Loucy (cell line): ENCODE measurements around the gene SH3RF1.

Experiments
- H2AFZ ChIP-seq: fragments of 200-600 bp; sonication (generic); 2 replicates; pipeline ENCODE4 v1.6.0; 2016; ENCODE audit warnings: antibody characterized with exemption, mild to moderate bottlenecking, low read length, moderate library complexity
- H3F3A ChIP-seq: fragments of 200-600 bp; 2 replicates; pipeline ENCODE4 v1.6.0; 2016; ENCODE audit warnings: antibody characterized with exemption, low read depth, mild to moderate bottlenecking
- H3K27me3 ChIP-seq: fragments of 200-600 bp; sonication (generic); 2 replicates; pipeline ENCODE4 v1.6.1; 2014; ENCODE audit warnings: low read length, mild to moderate bottlenecking; ENCODE audit not compliant: insufficient read depth, poor library complexity, severe bottlenecking
- H3K36me3 ChIP-seq: fragments of 200-600 bp; sonication (generic); 2 replicates; pipeline ENCODE4 v1.6.1; 2016; ENCODE audit warnings: low read length; ENCODE audit not compliant: insufficient read depth
- H3K4me1 ChIP-seq: fragments of 200-600 bp; sonication (generic); 2 replicates; pipeline ENCODE4 v1.5.1; 2014; ENCODE audit warnings: low read length, mild to moderate bottlenecking; ENCODE audit not compliant: insufficient read depth, poor library complexity, severe bottlenecking
- H3K4me2 ChIP-seq: fragments of 200-600 bp; sonication (generic); 2 replicates; pipeline ENCODE4 v1.6.0; 2014; ENCODE audit warnings: antibody characterized with exemption, low read length, low read depth, mild to moderate bottlenecking; ENCODE audit not compliant: poor library complexity, severe bottlenecking
- H3K4me3 ChIP-seq: fragments of 200-600 bp; sonication (generic); 2 replicates; pipeline ENCODE4 v1.5.1; 2014; ENCODE audit warnings: low read length, mild to moderate bottlenecking, mixed read lengths; ENCODE audit not compliant: poor library complexity, severe bottlenecking
- H3K79me2 ChIP-seq: fragments of 200-600 bp; sonication (generic); 2 replicates; pipeline ENCODE4 v1.6.1; 2014; ENCODE audit warnings: low read length; ENCODE audit not compliant: insufficient read depth
- H3K9ac ChIP-seq: fragments of 200-600 bp; sonication (generic); 2 replicates; pipeline ENCODE4 v1.6.0; 2014; ENCODE audit warnings: mild to moderate bottlenecking, low read depth, low read length, moderate library complexity; ENCODE audit not compliant: poor library complexity, severe bottlenecking
- H3K9me2 ChIP-seq: fragments of 200-600 bp; sonication (generic); replicated peaks from 2 replicates; pipeline ENCODE4 v1.6.1; 2016; ENCODE audit warnings: low read depth, low read length, mixed read lengths
- H3K9me3 ChIP-seq: fragments of 200-600 bp; sonication (generic); 2 replicates; pipeline ENCODE4 v1.6.1; 2014; ENCODE audit warnings: mild to moderate bottlenecking, antibody characterized with exemption, low read length, low read depth; ENCODE audit not compliant: insufficient read depth
- H4K20me1 ChIP-seq: fragments of 200-600 bp; sonication (generic); 2 replicates; pipeline ENCODE4 v1.6.0; 2014; ENCODE audit warnings: antibody characterized with exemption, low read length, mild to moderate bottlenecking; ENCODE audit not compliant: insufficient read depth, poor library complexity, severe bottlenecking
- CTCF ChIP-seq: fragments of 200-600 bp; sonication (generic); conservative IDR thresholded peaks from 2 replicates; pipeline ENCODE4 v1.5.1; 2014; ENCODE audit warnings: mild to moderate bottlenecking, antibody characterized with exemption, low read length
- EZH2phosphoT487 ChIP-seq: fragments of 200-600 bp; IDR thresholded peaks from 2 replicates; pipeline ENCODE4 v1.6.1; 2018; ENCODE audit warnings: antibody characterized with exemption, mild to moderate bottlenecking, moderate library complexity, borderline replicate concordance

The SH3RF1 gene

GRCh38 chr4:169110633-169111032, 160.1 kb downstream of the SH3RF1 start:
- Histone ChIP-seq H4K20me1 (no peaks in the 10 kb centered on the region), H3K4me1 (no peaks in the 10 kb centered on the region), H3K36me3 (peaks cover 1% of the 10 kb centered on the region; the same call in 1 of the 2 replicates), H3K4me2 (no peak overlapping the region), H3K27me3 (no peaks in the 10 kb centered on the region), H3K9me3 (no peaks in the 10 kb centered on the region), H3K9me2 (no peaks in the 10 kb centered on the region), H3K9ac (no peak overlapping the region), H3K79me2 (no peaks in the 10 kb centered on the region), H3F3A (no peaks in the 10 kb centered on the region), H2AFZ (no peak overlapping the region), H3K4me3 (no peak overlapping the region)
- TF ChIP-seq CTCF, result no peak
- TF ChIP-seq EZH2phosphoT487, result no peak

DNA sequence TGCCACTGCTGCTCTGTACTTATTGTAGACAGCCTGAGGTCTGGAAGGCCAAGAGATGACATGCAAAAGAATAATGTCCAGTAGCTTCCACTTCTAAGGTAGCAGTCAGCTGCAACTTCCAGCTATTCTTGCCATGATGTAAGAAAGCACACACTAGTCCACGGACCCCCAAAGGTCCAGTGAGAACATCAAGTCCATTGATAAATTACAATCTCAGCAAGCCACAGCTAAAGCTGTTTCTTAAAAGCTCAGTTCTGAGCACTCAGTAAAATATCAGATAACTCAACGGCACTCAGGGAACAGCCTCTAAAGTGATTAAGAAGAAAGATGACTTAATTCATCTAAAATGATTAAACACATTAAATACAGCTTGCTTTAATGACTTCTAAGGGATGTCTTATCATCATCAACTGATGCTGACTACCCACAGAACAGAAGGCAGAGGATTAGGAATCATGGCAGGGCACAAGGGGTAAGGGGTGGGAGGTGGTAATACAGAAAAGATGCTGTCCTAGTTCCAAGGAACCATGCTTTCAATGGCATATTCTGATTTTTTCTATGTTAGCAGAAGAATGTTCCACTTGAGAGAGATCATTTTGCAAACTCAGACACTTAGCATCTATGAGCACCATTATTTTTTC, 161.6 kb downstream of the SH3RF1 start:
- Histone ChIP-seq H4K20me1 (no peaks in the 10 kb centered on the region), H3K36me3 (peaks cover 3% of the 10 kb centered on the region; the same call in 1 of the 2 replicates), H3K4me2 (no peak overlapping the region), H3K4me1 (no peaks in the 10 kb centered on the region), H3K79me2 (no peaks in the 10 kb centered on the region), H3K9ac (no peak overlapping the region), H3K4me3 (no peak overlapping the region), H2AFZ (no peak overlapping the region), H3K9me3 (no peaks in the 10 kb centered on the region), H3K9me2 (no peaks in the 10 kb centered on the region), H3K27me3 (no peaks in the 10 kb centered on the region), H3F3A (no peaks in the 10 kb centered on the region)
- TF ChIP-seq CTCF, result no peak
- no peak for TF ChIP-seq EZH2phosphoT487

DNA sequence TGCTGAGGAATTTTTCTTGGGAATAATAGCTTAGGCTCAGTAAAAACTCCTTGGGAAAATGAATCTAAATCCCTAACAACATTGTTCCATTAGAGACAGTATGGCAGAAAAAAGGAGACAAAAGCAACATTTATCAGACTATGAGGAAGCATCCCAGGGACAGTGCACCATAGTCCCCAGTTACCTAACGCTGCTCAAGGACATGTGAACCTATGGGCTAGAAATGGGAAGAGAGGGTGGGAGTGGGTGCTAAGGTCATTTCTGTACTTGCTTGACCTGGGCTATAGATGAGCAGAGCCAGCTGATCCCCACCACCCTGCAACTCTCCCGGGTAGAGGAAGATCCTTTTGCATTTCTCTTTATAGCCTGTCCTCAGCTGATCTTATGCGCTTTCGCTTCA, 162.5 kb downstream of the SH3RF1 start:
- Histone ChIP-seq H2AFZ (no peak overlapping the region), H3K79me2 (no peaks in the 10 kb centered on the region), H3K36me3 (peaks cover 3% of the 10 kb centered on the region; the same call in 1 of the 2 replicates), H3K9me3 (no peaks in the 10 kb centered on the region), H3K9me2 (no peaks in the 10 kb centered on the region), H3K4me1 (no peaks in the 10 kb centered on the region), H3K9ac (no peak overlapping the region), H3K27me3 (no peaks in the 10 kb centered on the region), H3F3A (no peaks in the 10 kb centered on the region), H3K4me3 (no peak overlapping the region), H4K20me1 (no peaks in the 10 kb centered on the region), H3K4me2 (no peak overlapping the region)
- TF ChIP-seq CTCF (no peak), EZH2phosphoT487 (no peak)
